ENCODE data around the gene BPI.

- TF ChIP-seq RAD21 (IDR thresholded peaks at IDR 0.05; ENCODE audit: low read depth): no peak
- TF ChIP-seq MAX (IDR thresholded peaks at IDR 0.05): no peak
- no peak for TF ChIP-seq REST (IDR thresholded peaks at IDR 0.05; ENCODE audit: low read depth)
- no peak for TF ChIP-seq EP300 (IDR thresholded peaks at IDR 0.05; ENCODE audit: borderline replicate concordance)
- no peak for TF ChIP-seq CREB1 (IDR thresholded peaks at IDR 0.05; ENCODE audit: low read depth)
- no peak for TF ChIP-seq TAF1 (IDR thresholded peaks at IDR 0.05; ENCODE audit: low read depth)
- no peak for TF ChIP-seq CEBPB (IDR thresholded peaks at IDR 0.05)
- no peak for TF ChIP-seq YY1 (IDR thresholded peaks at IDR 0.05; ENCODE audit: low read depth)
- TF ChIP-seq USF1 (IDR thresholded peaks at IDR 0.05): no peak
- TF ChIP-seq NFIC (IDR thresholded peaks at IDR 0.05): no peak
- no peak for TF ChIP-seq ZBTB7A (IDR thresholded peaks at IDR 0.05; ENCODE audit: low read depth)
- no peak for TF ChIP-seq FOXM1 (IDR thresholded peaks at IDR 0.05; ENCODE audit: borderline replicate concordance, low read depth)
Measured at GRCh38 chr20:38325167-38325566, 21.2 kb downstream of the BPI start.

All from Ishikawa (cell line).